T-helper 22 cell (primary cell): Measurements from ENCODE around the gene MEAK7.
"Not testable (repeated sequence)": the region's sequence is repeated elsewhere in the genome, so short reads cannot be mapped to it uniquely, and the experiment has no call there.

ENCODE experiments used
- DNase-seq: peaks from one replicate; pipeline ENCODE4 v3.0.0-alpha.2; 2020; ENCODE audit warnings: low read depth

MEAK7 gene

DNA sequence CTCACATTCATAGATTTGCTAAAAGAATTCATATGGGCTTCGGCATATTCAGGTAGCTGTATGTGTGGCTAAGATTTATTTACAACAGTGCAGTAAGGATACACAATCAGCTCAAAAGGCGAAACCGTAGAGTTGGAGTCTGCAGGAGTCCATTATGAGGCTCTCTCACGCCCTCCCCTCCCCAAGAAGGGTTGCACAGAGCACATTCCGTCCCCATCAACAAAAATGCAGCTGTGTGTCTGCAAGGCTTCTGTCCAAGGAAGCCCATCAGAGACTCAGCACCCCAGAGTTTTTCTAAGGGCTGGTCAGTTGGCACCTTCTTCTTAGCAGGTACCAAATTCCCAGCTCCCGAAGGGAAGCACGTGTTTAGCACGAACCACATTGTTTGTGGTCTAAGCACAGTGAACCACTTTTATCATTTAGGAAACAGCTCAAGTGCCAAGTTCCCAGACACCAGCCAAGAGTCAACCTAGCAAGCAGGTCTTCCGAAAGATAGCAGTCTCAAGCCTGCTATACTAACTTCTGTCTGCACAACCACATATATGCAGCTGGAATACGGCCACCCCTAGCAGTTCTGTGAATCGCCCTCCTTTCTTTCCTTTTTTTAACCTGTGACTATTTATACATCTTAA is 28.5 kb upstream of the MEAK7 start:
- no peak for DNase-seq

DNA sequence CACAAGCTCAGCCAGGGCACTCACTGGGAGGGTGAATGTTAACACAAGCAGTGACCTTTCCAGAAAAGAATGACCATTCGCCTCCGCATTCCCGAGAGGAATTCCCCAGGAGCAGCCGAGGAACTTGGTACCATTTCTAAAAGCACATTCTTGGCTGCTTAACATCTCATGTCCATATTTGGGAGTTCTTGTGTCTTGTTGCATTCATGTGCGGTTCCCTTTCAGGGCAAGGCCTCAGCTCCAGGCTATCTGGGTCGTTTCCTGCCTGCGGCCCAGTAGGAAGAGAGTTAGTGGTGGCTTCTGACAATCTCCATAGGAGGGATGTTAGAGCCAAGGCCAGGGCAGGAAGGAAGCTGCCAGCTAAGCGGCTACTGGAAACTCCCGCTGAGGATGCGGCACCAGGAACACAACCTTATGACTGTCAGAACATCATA is 27.8 kb upstream of the MEAK7 start:
- DNase-seq = no peak

DNA sequence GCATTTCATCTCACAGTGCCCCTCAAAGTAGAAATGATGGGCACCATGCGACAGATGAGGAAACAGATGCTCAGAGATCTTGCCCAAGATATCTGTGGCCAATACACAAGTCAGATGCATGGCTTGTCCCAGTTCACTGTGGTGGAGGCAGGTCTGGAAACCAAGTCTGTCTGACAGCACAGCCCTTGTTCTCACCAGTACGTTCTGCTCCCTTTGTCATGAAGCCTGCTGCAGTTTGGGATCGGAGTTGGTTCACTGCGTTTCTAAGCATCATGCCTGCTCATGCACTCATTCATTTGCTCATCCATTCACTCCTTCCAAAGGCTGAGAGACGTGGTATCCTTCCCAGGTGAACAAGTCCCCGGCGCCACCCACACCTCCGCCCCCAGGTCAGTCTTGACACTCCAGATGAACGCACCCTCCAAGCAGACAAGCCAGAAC is 27.2 kb upstream of the MEAK7 start:
- DNase-seq = no peak

DNA sequence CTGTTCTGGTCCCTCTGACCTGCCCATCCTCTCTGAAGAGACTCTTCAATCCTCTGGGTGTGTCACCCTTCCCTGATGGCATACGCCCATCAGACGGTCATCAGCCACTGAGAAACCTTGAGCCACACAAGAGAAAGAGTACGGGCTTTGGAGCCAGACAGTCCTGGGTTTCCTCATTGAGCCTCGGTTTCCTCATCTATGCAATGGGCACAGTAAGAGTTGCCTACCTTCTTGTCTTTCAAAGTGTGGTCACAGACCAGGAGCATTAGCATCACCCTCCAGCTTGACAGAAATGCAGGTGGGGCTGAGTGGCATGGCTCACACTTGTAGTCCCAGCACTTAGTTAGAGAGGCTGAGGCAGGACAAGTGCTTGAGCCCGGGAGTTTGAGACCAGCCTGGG is 26.1 kb upstream of the MEAK7 start:
- DNase-seq = no peak

DNA sequence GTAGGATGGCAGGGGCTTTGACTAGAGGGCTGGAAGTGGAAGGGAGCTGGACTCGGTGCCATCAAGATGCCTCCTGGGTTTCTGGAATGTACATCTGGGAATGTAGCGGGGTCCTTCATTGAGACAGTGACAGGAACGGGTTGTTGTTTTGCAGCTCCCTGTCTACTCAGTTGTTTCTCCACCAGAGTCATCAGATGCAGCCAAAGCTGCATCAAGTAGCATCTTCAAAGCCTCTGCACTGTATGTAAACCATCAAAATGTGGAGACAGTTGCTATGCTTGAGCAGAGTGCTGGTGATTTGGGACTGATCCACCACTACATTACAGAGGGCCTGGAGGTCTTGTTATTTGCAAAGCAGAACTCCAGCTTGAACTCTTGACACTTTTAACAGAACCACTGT is 25.1 kb upstream of the MEAK7 start:
- no peak for DNase-seq

DNA sequence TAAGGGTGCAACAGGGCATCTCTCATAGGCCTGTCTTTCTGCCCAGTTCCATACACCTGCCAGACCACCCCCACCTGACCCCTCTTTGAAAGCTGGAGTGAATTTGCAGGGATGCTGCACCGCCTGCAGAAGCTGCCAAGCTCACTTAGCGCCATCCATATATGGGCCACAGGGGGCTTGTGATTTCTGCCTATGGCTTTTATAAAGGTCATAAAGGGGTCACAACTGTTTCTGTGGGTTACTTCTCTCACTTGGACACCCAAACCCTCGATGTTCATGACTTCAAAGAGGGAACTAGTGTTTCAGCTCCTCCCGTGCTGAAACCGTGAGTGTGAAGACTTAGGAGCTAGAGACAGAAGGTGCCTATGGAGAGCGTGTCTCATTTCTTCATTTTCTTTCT is 23.9 kb upstream of the MEAK7 start:
- no peak for DNase-seq

DNA sequence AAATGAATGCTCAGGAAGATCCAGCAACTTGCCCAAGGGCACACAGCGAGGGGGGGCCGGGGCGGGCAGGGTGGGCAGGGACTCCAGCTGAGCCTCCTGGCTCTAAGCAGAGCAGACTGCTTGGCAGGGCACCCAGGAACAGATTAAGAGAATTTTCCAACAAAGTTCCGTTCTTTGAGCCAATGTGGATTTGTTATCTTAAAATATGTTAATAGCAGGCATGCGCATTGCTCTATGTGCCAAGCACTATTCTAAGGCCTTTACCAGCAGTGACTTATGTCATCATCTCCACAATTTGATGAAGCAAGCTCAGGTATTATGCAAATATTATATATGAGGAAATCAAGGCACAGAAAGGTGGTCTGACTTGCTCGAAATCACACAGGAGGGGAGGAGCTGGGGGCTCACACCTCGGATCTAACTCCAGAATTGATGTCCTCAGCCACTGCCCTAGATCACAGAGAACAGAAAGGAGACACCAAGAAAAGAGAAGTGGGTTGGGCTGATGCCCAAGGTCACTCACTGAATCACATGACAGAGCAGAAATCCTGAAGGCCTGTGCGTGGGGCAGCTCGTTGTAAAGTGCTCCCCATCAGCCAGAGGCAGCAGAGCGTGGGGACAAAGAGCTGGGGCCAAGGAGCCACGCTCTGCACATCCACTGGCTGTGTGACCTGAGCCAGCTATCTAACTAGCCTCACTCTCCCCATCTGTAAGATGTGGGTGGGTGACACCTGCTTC is 23.2 kb upstream of the MEAK7 start:
- DNase-seq = no peak

DNA sequence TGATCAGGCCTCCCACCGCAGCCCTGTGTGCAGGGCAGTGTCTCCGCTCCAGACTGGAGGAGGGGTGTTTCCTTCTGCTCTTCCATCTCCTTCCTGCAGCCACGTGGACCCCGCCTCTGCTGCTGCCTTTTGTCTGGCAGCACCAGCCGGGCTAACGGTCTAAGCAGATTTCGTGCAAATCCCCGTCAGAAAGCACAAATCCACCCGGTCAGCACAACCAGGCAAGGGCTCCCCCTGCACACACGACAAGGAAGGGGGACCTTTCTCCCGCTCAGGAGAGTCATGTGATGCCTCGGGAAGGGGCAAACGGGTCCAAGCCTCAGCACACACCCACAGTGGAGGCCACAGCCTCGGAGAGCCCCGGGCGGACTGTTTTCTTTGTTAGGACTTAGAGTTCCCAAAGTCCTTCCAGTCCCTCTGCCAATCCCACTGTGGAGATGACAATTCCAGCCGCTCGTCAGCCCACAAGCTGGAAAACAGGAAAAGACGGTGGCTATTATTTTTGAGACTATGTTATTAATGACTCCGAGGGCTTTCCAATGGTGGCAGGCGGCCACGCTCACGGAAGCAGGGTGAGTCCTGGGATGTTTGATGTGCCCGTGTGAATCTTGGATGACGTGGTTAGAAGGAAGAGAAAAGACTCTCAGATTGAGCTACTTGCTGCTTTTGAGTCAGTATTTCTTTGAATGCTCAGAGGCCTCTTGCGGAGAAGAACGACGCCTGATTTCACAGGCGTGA is 22.5 kb upstream of the MEAK7 start:
- no peak for DNase-seq

DNA sequence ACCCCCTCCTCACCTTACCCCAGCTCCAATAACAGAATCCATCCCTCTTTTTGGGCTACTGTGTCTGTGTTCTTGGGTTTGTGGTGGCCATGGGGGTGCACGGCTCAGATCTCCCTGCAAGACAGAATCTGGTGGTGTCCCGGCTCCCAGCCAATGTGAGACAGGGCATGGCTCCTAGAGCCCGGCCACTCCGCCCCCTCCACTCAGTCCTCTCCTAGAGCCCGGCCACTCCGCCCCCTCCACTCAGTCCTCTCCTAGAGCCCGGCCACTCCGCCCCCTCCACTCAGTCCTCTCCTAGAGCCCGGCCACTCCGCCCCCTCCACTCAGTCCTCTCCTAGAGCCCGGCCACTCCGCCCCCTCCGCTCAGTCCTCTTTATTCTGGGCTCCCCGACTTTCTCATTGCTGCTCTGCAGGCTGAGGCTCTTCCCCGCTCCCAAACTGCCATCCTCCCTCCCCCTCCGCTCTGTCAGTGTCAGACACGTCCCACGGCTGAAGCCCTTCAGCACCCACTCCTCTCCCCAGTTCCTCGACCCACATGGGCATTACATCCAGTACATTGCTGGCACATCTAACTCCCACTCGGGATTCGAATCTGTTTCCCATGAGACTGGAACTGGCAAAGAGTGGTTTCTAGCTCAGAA is 20.6 kb upstream of the MEAK7 start:
- DNase-seq = not testable (repeated sequence)

DNA sequence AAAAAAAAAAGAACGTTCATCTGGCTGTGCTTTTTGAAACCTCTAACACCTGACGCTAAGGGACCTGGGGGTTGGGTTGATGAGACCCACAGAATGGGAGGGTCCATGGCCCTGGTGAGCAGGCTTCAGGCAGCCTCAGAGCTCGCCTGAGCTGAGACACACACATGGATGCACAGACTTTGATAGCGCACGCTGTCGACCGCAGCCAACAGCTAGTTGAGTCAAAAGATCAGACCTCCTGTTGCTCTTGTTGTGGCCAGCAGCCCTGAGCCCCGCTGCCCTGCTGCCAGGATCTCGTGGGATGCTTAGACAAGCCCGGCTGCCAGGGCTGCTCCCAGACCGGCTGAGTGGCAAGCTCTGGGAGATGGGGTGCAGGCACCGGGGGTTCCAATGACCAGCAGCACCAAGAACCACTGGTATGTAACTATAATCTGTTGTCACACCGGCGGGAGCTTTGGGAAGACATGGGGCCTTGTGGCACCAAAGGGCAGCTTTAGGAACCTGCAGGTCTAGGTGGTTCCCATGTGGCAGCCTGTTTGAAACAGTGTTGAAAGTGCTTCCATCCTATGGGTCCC is 20.0 kb upstream of the MEAK7 start:
- DNase-seq = no peak

DNA sequence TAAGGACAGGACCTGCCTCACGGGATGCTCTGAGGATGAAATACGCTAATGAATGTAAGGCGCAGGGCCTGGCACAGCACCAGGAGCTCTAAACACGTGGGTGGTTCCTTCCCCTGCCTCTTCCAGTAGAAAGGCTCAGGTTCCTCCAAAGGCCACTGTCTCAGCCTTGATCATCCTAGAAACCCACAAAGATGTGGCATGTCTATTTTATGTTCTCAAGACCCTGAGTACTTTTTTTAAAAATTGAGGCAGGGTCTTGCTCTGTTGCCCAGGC is 17.0 kb upstream of the MEAK7 start:
- no peak for DNase-seq

DNA sequence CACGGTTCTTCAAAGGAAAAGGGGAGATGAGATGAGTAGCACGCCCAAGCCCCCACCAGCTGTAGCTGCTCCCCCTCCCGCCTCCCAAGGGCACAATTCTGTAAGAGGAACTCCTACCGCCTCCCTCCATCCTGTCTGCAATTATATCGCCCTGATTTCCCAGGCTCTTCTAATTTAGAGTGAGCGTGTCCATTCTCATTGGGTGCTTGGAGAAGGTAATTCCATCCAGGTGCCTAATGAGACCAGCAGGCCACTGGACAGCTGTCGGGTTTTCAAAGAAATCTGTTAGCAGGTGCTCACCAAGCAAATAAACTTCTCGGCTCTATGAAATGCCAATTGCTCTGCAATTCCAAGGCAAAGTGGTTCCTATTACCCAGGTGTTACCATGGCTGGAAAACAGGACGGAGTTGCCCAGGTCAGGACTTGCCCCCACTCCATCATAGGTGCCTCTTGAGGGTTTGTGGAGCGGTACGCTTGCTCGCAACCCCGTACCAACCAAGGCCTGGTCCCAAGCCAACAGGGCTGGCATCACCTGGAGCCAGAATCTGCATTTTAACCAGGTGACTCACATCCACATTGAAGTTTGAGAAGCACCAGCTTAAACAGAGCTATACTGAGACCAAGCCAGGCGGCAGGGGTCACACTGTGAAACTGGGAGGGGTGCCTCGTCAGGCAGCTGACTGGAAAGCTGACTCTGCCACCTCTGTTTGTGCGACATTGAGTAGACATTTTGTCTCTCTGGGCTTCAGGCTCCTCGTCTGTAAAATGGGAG is 16.5 kb upstream of the MEAK7 start:
- no peak for DNase-seq

DNA sequence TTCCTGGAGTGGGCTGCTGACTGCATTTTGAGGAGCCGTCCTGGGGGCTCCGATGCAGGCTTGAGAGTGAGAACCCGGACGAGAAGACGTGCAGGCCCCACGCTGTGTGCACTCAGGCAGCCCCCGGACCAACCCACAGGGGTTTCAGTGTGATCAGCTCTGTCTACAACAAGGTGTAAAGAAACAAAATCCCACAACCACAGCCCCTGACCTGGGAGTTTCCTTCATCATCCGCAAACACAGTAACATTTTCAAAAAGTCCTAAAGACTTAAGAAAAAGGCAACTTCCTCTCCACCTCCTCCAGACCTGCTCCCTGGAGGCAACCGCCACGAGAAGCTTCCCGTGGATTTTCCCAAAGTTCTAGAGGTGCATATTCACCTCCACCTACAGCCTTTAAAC is 15.4 kb upstream of the MEAK7 start:
- no peak for DNase-seq

DNA sequence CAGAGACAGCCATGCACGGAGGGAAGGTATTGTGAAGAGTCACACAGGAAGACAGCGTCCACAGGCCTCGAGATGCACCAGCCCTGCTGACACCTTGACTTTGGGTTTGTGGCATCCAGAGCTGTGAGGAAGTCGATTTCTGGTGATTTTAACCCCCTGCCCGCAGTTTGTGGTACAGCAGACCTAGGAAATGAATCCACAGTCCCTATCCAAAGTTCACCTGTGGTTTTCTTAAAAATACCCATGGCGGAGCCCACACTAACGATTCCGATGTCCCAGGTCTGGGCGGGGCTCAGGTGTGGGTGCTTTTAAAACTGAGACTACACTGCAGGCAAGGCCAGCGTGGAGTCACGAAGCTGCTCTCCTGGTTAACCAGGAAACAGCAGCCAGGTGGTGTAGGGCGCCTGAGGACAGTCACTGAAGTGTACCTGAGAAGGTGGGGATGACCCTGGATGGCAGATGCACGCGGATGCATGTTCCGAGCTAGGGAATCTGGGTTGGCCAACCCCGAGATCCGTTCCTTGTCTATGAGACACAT is 14.4 kb upstream of the MEAK7 start:
- peak; percentile 58 for DNase-seq

DNA sequence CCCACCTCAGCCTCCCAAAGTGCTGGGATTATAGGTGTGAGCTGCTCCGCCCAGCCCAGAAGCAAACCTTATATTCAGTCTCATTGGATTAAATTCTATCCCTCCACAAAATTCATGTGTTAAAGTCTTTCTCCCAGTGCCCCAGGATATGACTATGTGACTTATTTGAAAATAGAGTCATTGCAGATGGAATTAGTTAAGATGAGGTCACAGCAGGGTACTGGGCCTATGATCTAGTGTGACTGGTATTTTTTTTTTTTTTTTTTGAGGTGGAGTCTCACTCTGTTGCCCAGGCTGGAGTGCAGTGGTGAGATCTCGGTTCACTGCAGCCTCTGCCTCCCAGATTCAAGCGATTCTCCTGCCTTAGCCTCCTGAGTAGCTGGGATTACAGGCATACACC is 13.8 kb upstream of the MEAK7 start:
- not testable (repeated sequence) for DNase-seq

DNA sequence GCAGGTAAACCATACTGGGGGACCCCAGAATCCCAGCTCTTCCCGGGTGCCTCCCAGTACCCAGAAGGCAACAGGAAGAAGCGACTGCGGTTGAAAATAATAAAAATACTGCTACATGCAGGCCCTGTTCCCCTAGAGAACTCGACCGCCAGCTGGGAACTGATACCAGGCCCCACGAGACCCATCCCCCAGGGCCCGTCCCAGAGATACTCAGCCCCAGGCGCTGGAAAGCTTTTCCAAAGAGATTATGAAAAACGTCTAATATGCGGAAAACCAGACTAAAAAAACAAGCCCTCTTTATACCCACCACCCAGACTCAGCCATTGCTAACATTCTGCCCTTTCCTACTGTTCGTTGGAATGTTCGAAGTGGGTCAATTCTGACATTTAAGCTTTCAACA is 12.9 kb upstream of the MEAK7 start:
- no peak for DNase-seq

DNA sequence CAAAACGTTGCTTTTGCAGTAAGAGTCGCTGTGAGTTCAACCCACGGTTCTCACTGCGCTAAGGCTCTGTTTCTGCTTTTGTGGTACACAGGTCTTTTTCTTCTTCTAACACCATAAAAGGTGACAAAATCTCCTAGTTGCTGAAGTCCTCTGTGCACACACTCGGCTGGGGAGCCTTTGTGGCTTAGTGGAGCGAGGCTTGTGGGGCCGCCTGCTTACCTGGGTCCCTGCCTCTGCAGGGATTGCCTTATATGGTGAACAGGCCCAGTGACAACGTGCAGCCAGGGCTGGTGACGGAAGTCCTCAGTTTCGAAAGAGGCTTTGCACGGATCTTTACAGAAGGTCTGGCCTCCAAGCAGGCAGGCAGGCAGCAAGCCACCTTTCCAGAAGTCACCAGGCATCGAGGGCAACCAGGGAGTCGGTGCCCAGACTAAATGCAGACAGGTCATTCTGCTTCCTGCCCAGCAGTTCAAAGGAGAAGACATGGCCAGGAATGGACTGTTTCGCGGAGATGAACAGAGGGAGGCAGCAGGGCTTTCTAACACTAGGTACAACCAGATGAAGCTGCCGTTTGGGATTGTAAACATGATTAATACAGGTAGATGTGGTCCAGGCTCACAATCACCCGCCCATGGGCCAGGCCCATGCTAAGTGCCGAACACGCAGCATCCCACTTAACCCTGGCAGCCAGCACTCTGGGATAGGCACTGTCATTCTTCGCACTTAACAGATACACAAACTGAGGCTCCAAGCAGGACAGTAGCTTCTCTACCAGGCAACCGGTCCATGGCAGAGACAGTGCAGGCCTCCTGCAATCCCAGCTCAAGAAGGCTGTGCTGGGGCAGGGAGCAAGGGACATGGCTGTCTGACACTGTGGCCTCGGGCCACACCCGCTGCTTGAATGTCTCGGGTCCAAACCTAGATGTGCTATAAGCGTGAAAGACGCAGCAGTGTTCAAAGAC is 10.7 kb upstream of the MEAK7 start:
- peak; percentile 73 for DNase-seq

DNA sequence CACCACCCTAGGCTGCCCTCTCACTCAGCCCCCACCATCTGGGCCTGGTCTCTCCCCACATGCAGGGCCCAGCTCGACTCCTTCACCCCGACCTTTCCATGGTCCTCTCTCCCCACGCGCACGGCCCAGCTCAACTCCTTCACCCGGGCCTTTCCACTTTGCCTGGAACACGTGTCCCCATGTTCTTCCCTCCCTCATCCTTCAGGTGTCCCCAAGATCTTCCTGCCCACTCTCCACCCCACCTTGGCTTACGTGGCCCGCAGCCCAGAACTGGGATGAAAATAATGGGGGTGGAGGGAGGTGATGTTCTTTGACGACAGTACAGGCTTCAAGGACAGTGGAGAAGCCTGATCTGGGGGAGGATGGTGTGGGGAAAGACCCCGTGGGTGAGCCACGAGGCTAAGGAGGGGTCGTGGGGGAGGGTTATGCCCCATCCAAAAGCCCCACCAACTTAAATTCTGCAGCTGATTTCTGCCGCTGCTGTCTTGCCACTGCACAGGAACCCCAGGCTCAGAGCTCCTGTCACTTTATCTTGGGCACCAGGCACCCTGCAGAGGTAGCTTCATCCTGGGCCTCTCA is 9.9 kb upstream of the MEAK7 start:
- DNase-seq = no peak

DNA sequence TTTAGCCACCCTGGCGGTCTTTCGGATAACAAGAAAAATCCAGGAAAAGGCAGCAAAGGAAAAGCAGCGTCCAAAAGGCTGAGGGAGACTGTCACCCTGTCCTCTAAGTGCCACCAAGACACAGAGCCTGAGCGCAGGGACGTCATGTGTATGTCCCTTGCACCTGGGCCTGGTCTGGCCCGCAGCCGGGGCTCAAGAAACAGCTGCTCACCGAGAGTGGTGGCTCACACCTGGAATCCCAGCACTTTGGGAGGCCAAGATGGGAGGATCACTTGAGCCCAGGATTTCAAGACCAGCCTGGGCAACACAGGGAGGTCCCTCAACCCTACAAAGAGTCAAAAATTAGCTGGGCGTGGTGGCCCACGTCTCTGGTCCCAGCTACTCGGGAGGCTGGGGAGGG is 9.2 kb upstream of the MEAK7 start:
- no peak for DNase-seq

DNA sequence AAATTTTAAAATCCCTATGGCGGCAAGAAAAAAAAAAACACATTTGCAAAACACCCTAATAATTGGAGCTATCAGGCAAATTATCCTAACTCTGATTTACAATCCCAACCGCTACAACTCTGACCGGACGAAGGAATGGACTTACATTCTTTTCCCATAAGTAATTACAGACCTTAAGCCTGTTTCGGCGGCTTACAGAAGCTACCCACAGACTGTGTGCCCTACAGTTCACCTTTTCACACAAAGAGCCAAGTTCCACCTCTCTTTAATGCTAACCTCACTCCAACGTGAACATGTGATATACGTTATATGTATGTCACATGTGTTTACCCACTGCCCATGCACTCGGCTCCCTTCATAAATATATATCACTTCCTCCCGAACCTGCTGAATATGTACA is 8.7 kb upstream of the MEAK7 start:
- no peak for DNase-seq
